PC-9 (cell line): ENCODE measurements around the gene MTURN. TPM values are rescaled to one million over a fixed set of nuclear protein-coding genes. Genes with fewer than 3 reads are reported as not detected.

Source experiments
- BruUV-seq: library from RNA; stranded (reverse); fragments of 400-500 nt; replicated peaks from 2 replicates; lab custom pipeline; 2021; lab: Mats Ljungman, UMichigan
- CTCF ChIA-PET: fragments of 300-600 bp; sonication (Branson Sonifier 250); formaldehyde crosslinking; loops from one replicate; lab custom pipeline; 2022; ENCODE audit warnings: antibody characterized with exemption; lab: Charles Lee
- POLR2A ChIA-PET: fragments of 300-600 bp; sonication (Branson Sonifier 250); formaldehyde crosslinking; loops from one replicate; lab custom pipeline; 2022; ENCODE audit warnings: antibody characterized with exemption; ENCODE audit not compliant: unreplicated experiment; lab: Charles Lee
- DNase-seq, 2 experiments: peaks; one replicate each; pipeline versions ENCODE4 v3.0.0 to v3.0.0-alpha.2; 2015 to 2022; ENCODE audit warnings: mixed read lengths in 1 of 2
- H2AFZ ChIP-seq: fragments of 200-600 bp; sonication (generic); 2 replicates; pipeline ENCODE4 v1.8.1; 2017; ENCODE audit warnings: antibody characterized with exemption
- H3F3A ChIP-seq: fragments of 200-600 bp; sonication (generic); 2 replicates; pipeline ENCODE4 v1.8.1; 2017; ENCODE audit warnings: antibody characterized with exemption, mild to moderate bottlenecking, low read depth; ENCODE audit not compliant: insufficient read depth
- H3K27ac ChIP-seq: fragments of 200-600 bp; sonication (generic); 2 replicates; pipeline ENCODE4 v1.6.1; 2016; ENCODE audit warnings: mixed run types
- H3K27me3 ChIP-seq: fragments of 200-600 bp; sonication (generic); 2 replicates; pipeline ENCODE4 v1.6.1; 2016; ENCODE audit warnings: low read depth, mixed run types; ENCODE audit not compliant: insufficient read depth
- H3K36me3 ChIP-seq: fragments of 200-600 bp; sonication (generic); 2 replicates; pipeline ENCODE4 v1.6.1; 2016; ENCODE audit warnings: low read depth, mixed run types
- H3K4me1 ChIP-seq: fragments of 200-600 bp; sonication (generic); replicated peaks from 2 replicates; pipeline ENCODE4 v1.6.1; 2016; ENCODE audit warnings: mixed run types; ENCODE audit not compliant: insufficient read depth
- H3K4me2 ChIP-seq: fragments of 200-600 bp; sonication (generic); 2 replicates; pipeline ENCODE4 v1.6.1; 2017; ENCODE audit warnings: mixed run types
- H3K4me3 ChIP-seq: fragments of 200-600 bp; sonication (generic); 2 replicates; pipeline ENCODE4 v1.6.1; 2016; ENCODE audit warnings: mixed run types
- H3K79me2 ChIP-seq: fragments of 200-600 bp; sonication (generic); 2 replicates; pipeline ENCODE4 v1.6.1; 2017; ENCODE audit warnings: low read depth, mixed run types
- H3K9me2 ChIP-seq: fragments of 200-600 bp; sonication (generic); 2 replicates; pipeline ENCODE4 v1.8.1; 2017; ENCODE audit warnings: mild to moderate bottlenecking; ENCODE audit not compliant: insufficient read depth
- H3K9me3 ChIP-seq: fragments of 200-600 bp; sonication (generic); 2 replicates; pipeline ENCODE4 v1.8.1; 2016; ENCODE audit warnings: low read depth; ENCODE audit not compliant: insufficient read depth
- H4K20me1 ChIP-seq: fragments of 200-600 bp; sonication (generic); 2 replicates; pipeline ENCODE4 v1.8.1; 2017; ENCODE audit not compliant: insufficient read depth
- CTCF ChIP-seq: fragments of 200-600 bp; sonication (generic); conservative IDR thresholded peaks from 2 replicates; pipeline ENCODE4 v1.6.1; 2017; ENCODE audit warnings: mixed run types, antibody characterized with exemption, mild to moderate bottlenecking, moderate library complexity
- EZH2 ChIP-seq: fragments of 200-600 bp; sonication (generic); IDR thresholded peaks from 2 replicates; pipeline ENCODE4 v1.8.0; 2017; ENCODE audit warnings: antibody characterized with exemption, low read depth
- intact Hi-C: fragments of 100-400 bp; cut with micrococcal nuclease; formaldehyde crosslinking; loops from one replicate; pipeline ENCODE4 v1.10.0; 2022; ENCODE audit not compliant: unreplicated experiment
- total RNA-seq: library from RNA; stranded (reverse); gene quantifications from 2 replicates; pipeline ENCODE4 v1.2.3, GENCODE V29; 2021

MTURN gene
- total RNA-seq, 1 experiment from 2014 or later: 21.6 TPM

- DNase-seq: no peak
- no peak overlapping the region for H3K4me3 ChIP-seq
- intact Hi-C loops: no loop called here
These were observed 67.1 kb downstream of the MTURN start for GRCh38 chr7:30201921-30202320.

GRCh38 chr7:30202671-30203070, 67.9 kb downstream of the MTURN start:
- no peaks in the 10 kb centered on the region for H4K20me1 ChIP-seq
- no peak overlapping the region for H2AFZ ChIP-seq
- TF ChIP-seq CTCF: no peak
- no peak for TF ChIP-seq EZH2
- H3K4me3 ChIP-seq: no peak overlapping the region
- ChIA-PET CTCF (no interaction called here), POLR2A (no interaction called here)
- H3F3A ChIP-seq: peaks cover 14% of the 10 kb centered on the region; the same call in 1 of the 2 replicates
- H3K27me3 ChIP-seq: no peaks in the 10 kb centered on the region
- BruUV-seq: no TSS peak
- no peak for DNase-seq
- H3K79me2 ChIP-seq: no peaks in the 10 kb centered on the region
- intact Hi-C loops: no loop called here
- H3K4me1 ChIP-seq: peaks cover 15% of the 10 kb centered on the region
- H3K4me2 ChIP-seq: no peak overlapping the region
- no peak overlapping the region for H3K27ac ChIP-seq
- H3K36me3 ChIP-seq: no peaks in the 10 kb centered on the region
- peaks cover under 1% of the 10 kb centered on the region; the same call in 1 of the 2 replicates for H3K9me3 ChIP-seq
- no peaks in the 10 kb centered on the region for H3K9me2 ChIP-seq

More at GRCh38 chr7:30201921-30202320, 67.1 kb downstream of the MTURN start:
- H3K27me3 ChIP-seq: no peaks in the 10 kb centered on the region
- no peak overlapping the region for H3K27ac ChIP-seq
- H3K9me2 ChIP-seq: no peaks in the 10 kb centered on the region
- no peaks in the 10 kb centered on the region for H3K36me3 ChIP-seq
- CTCF ChIA-PET: no interaction called here
- H3K9me3 ChIP-seq: peaks cover 8% of the 10 kb centered on the region; the same call in 1 of the 2 replicates
- POLR2A ChIA-PET: no interaction called here
- no TSS peak for BruUV-seq
- H2AFZ ChIP-seq: no peak overlapping the region
- no peaks in the 10 kb centered on the region for H4K20me1 ChIP-seq
- TF ChIP-seq CTCF: no peak
- no peak for TF ChIP-seq EZH2
- H3K79me2 ChIP-seq: no peaks in the 10 kb centered on the region
- peaks cover 8% of the 10 kb centered on the region; the same call in 1 of the 2 replicates for H3F3A ChIP-seq
- peaks cover 9% of the 10 kb centered on the region for H3K4me1 ChIP-seq
- H3K4me2 ChIP-seq: no peak overlapping the region

- intact Hi-C loops: loop anchor here (1.0 to 2.0 kb wide), 3 partner anchors 20 to 40 kb away; no protein-coding TSS in a partner anchor
- Histone ChIP-seq H3K4me3 (peak overlapping the region; percentile 27; the same call in 1 of the 2 replicates), H3K9me3 (no peaks in the 10 kb centered on the region), H2AFZ (peak overlapping the region; percentile 68), H4K20me1 (no peaks in the 10 kb centered on the region), H3K9me2 (no peaks in the 10 kb centered on the region), H3K4me1 (peaks cover 15% of the 10 kb centered on the region), H3K4me2 (peak overlapping the region; percentile 64), H3K36me3 (no peaks in the 10 kb centered on the region), H3F3A (peaks cover 14% of the 10 kb centered on the region; the same call in 1 of the 2 replicates), H3K79me2 (no peaks in the 10 kb centered on the region), H3K27me3 (no peaks in the 10 kb centered on the region), H3K27ac (peak overlapping the region; percentile 65)
- peak; percentile 79 to 88 for DNase-seq
- no TSS peak for BruUV-seq
- TF ChIP-seq CTCF (no peak), EZH2 (no peak)
- POLR2A ChIA-PET: interaction anchor here (0.5 to 0.6 kb wide), 3 partner anchors 19 to 306 kb away, joined by 6 read pairs; no protein-coding TSS in a partner anchor
- CTCF ChIA-PET: interaction anchor here (1.0 kb wide), 1 partner anchor 20 kb away, joined by 3 read pairs; no protein-coding TSS in a partner anchor
These were observed 71.7 kb downstream of the MTURN start for GRCh38 chr7:30206491-30206890.
